ENCODE data around the gene SCAMP2. TPM values are rescaled to one million over a fixed set of nuclear protein-coding genes. Genes with fewer than 3 reads are reported as not detected.

The SCAMP2 gene
- total and polyA plus RNA-seq, 2 of the 13 experiments (the other 11 are each of a cell fraction or from before 2014, with no cell fraction given): 34.8 to 121 TPM

DNA sequence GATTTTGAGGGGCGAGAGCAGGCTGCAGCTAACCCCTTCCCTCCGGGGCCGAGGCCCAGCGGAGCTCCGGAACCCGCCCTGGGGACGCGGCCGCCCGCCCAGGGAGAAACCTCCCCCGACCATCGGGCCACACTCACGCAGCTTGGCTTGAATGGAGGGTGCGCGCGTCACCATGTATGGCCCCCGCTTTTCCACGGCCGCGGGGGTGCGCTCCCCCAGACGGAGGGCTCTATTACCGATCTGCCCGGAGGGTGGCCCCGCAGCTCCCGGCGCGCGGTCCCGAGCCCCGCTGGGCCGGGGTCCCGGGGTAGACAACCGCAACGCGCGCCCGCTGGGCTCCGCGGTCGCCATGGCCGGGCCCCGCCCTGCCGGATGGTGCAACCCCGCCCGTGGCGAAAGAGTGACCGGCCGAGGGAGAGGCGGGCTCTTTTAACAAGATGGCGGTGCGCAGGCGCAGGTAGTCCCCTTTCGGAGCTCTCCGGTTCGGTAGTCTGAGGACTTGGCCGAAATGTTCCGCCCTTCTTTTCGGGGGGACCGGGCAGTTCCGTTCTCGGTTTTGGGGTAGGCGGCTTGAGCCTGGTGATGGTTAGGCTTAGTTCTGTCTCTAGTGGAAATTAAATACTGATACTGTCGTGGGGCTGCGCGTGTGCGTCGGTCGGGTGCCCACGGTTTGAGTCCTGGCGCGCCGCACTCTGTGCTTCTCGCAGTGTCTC is 33.4 kb upstream of the SCAMP2 start, which contains the start of gene FAM219B (continued):
- TF ChIP-seq MAFF (IDR thresholded peaks at IDR 0.05; ENCODE audit: low read depth, low read length) (no peak), FLYWCH1 (CRISPR knock-in tag; IDR thresholded peaks at IDR 0.05) (no peak), LCORL (IDR thresholded peaks at IDR 0.05) (no peak), LCORL (CRISPR knock-in tag; IDR thresholded peaks at IDR 0.05) (peak; percentile 55; the same call in 1 of the 2 replicates), TCF7 (IDR thresholded peaks at IDR 0.05; ENCODE audit: low read depth) (no peak), ZNF782 (CRISPR knock-in tag; IDR thresholded peaks at IDR 0.05; ENCODE audit: borderline replicate concordance) (no peak)
- TF ChIP-seq, protein P1, sequence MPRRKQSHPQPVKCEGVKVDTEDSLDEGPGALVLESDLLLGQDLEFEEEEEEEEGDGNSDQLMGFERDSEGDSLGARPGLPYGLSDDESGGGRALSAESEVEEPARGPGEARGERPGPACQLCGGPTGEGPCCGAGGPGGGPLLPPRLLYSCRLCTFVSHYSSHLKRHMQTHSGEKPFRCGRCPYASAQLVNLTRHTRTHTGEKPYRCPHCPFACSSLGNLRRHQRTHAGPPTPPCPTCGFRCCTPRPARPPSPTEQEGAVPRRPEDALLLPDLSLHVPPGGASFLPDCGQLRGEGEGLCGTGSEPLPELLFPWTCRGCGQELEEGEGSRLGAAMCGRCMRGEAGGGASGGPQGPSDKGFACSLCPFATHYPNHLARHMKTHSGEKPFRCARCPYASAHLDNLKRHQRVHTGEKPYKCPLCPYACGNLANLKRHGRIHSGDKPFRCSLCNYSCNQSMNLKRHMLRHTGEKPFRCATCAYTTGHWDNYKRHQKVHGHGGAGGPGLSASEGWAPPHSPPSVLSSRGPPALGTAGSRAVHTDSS (CRISPR knock-in tag; conservative IDR thresholded peaks at IDR 0.05): peak; percentile 59; the same call in 1 of the 2 replicates

DNA sequence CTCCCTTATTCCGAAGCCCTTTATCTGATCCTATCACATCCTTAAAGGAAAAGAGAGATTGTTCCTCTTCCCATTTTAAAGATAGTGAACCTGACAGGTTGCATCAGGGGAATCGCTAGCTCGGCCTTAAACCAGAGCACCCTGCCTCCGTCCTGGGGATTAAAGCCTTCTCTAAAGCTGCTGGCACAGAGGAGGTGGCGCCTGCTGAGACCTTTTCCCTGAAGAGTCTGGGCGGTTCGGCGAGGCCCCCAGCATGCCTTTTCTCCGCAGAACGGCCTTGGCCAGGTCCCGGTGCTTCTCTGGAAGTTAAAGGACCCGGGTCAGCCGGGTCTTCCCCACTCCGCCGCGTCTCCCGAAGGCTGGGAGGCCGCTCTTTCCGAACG is 32.9 kb upstream of the SCAMP2 start:
- WGBS (ENCODE audit: low lambda C conversion rate): 0% methylated on average over 4 of the region's 20 CpGs
- H3K4me2 ChIP-seq (ENCODE audit: low read depth, low read length): peak overlapping the region; percentile 81
- H3K79me2 ChIP-seq (ENCODE audit: insufficient read depth, low read length): peaks cover 16% of the 10 kb centered on the region
- in situ Hi-C loops (cut with HindIII; ENCODE audit: extremely low pct_ligation_motif_present, low pct_unique_long_range_greater_than_20kb): no loop called here
- no peaks in the 10 kb centered on the region for H3K9me3 ChIP-seq (ENCODE audit: low read length)
- peak overlapping the region; percentile 76 for H3K27ac ChIP-seq (ENCODE audit: extremely low read length, insufficient read depth, low read length)
- H2AFZ ChIP-seq (ENCODE audit: low read length): no peak overlapping the region
- CTCF ChIA-PET (ENCODE audit: low intra/inter-chr PET ratio, low total read pairs): interaction anchor here (1.1 kb wide), 1 partner anchor 44 kb away, joined by 3 read pairs; no protein-coding TSS in a partner anchor
- no peaks in the 10 kb centered on the region for H4K20me1 ChIP-seq (ENCODE audit: insufficient read depth, low read length)
- FAIRE-seq (no peak), ATAC-seq (peak; percentile 42), DNase-seq (ENCODE audit: low spot score) (no peak)
- H3K9ac ChIP-seq (ENCODE audit: insufficient read depth, low read depth, low read length): peak overlapping the region; percentile 77
- H3K4me3 ChIP-seq (replicated peaks in 1 of 3; ENCODE audit: insufficient read depth in 1 of 3, low read depth in 2 of 3, low read length in 3 of 3): peak overlapping the region; percentile 85 to 91 (median 88)
- no TSS peak for BruUV-seq (replicated peaks)
- H3K27me3 ChIP-seq (ENCODE audit: control insufficient read depth in 1 of 2, insufficient read depth in 2 of 2, low read length in 2 of 2): no peaks in the 10 kb centered on the region; a peak in 1 of 5 replicates
- peaks cover 11 to 32% of the 10 kb centered on the region in 2 experiments for H3K36me3 ChIP-seq (replicated peaks in 1 of 2; ENCODE audit: control insufficient read depth in 1 of 2, insufficient read depth in 2 of 2, low read length in 2 of 2)
- POLR2A ChIA-PET: interaction anchor here (0.6 to 2.5 kb wide), 17 partner anchors 8 to 135 kb away, joined by 3 to 28 read pairs (median 5); partner anchors contain the start of genes COX5A, MPI, PPCDC and SCAMP2
- peaks cover 36% of the 10 kb centered on the region for H3K4me1 ChIP-seq (ENCODE audit: insufficient read depth, low read length)
- intact Hi-C loops (cut with micrococcal nuclease; ENCODE audit: unreplicated experiment): loop anchor here (5.0 kb wide), 1 partner anchor 46 kb away; no protein-coding TSS in a partner anchor
- TF ChIP-seq SP140L (CRISPR knock-in tag; IDR thresholded peaks at IDR 0.05; ENCODE audit: borderline replicate concordance) (no peak), ISL2 (CRISPR knock-in tag; IDR thresholded peaks at IDR 0.05) (no peak), ZNF589 (CRISPR knock-in tag; conservative IDR thresholded peaks at IDR 0.05) (no peak), REL (CRISPR knock-in tag; conservative IDR thresholded peaks at IDR 0.05) (no peak), ZNF30 (CRISPR knock-in tag; IDR thresholded peaks at IDR 0.05) (no peak), CC2D1A (CRISPR knock-in tag; IDR thresholded peaks at IDR 0.05) (no peak), KLF6 (CRISPR knock-in tag; IDR thresholded peaks at IDR 0.05) (no peak), ZNF335 (CRISPR knock-in tag; IDR thresholded peaks at IDR 0.05) (no peak)
- TF ChIP-seq, protein P2, sequence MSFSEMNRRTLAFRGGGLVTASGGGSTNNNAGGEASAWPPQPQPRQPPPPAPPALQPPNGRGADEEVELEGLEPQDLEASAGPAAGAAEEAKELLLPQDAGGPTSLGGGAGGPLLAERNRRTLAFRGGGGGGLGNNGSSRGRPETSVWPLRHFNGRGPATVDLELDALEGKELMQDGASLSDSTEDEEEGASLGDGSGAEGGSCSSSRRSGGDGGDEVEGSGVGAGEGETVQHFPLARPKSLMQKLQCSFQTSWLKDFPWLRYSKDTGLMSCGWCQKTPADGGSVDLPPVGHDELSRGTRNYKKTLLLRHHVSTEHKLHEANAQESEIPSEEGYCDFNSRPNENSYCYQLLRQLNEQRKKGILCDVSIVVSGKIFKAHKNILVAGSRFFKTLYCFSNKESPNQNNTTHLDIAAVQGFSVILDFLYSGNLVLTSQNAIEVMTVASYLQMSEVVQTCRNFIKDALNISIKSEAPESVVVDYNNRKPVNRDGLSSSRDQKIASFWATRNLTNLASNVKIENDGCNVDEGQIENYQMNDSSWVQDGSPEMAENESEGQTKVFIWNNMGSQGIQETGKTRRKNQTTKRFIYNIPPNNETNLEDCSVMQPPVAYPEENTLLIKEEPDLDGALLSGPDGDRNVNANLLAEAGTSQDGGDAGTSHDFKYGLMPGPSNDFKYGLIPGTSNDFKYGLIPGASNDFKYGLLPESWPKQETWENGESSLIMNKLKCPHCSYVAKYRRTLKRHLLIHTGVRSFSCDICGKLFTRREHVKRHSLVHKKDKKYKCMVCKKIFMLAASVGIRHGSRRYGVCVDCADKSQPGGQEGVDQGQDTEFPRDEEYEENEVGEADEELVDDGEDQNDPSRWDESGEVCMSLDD (CRISPR knock-in tag; IDR thresholded peaks at IDR 0.05; ENCODE audit: borderline replicate concordance): peak; percentile 3; the same call in 1 of the 2 replicates
- TF ChIP-seq, protein P3, sequence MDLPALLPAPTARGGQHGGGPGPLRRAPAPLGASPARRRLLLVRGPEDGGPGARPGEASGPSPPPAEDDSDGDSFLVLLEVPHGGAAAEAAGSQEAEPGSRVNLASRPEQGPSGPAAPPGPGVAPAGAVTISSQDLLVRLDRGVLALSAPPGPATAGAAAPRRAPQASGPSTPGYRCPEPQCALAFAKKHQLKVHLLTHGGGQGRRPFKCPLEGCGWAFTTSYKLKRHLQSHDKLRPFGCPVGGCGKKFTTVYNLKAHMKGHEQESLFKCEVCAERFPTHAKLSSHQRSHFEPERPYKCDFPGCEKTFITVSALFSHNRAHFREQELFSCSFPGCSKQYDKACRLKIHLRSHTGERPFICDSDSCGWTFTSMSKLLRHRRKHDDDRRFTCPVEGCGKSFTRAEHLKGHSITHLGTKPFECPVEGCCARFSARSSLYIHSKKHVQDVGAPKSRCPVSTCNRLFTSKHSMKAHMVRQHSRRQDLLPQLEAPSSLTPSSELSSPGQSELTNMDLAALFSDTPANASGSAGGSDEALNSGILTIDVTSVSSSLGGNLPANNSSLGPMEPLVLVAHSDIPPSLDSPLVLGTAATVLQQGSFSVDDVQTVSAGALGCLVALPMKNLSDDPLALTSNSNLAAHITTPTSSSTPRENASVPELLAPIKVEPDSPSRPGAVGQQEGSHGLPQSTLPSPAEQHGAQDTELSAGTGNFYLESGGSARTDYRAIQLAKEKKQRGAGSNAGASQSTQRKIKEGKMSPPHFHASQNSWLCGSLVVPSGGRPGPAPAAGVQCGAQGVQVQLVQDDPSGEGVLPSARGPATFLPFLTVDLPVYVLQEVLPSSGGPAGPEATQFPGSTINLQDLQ (CRISPR knock-in tag; IDR thresholded peaks at IDR 0.05): no peak

All from HepG2 (cell line).